ENCODE results near the gene GJC2. TPM values are rescaled to one million over a fixed set of nuclear protein-coding genes. Genes with fewer than 3 reads are reported as not detected.

Gene GJC2
- total and polyA plus RNA-seq, 11 donors, result 0.40 to 3.8 (median 0.78) TPM

DNA sequence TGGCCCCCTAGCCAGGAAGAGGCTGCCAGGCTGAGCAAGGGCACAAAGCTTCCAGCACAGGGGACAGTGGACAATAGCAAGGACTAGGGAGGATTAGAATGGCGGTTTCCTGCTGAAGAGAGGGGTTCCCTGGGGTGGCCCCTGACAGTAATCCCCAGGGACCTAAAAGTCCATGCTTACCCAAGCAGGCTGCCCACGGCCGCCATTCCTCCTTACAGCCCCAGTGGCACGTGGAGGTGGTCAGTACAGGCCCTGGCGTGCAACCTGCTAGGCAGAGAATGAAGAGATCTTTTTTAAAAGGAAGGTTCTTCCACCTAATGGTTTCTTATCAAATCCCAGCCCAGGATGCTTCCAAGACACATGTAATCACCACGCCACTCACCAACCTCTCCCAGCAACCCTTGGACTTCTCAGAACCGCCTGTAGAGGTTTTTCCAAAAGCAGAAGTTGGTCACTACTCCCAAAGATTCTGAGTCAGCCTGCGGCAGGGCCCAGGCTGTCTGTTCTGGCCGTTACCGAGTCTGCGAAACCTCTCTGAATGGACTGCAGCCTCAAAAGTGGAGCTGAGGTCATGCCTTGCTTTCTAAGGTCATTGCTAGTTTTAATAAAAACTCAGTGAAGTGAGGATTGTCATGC, 41.6 kb upstream of the GJC2 start:
- Histone ChIP-seq H3K36me3 (peaks cover 0 to 26% (median 21%) of the 10 kb centered on the region in 9 donors), H3K27ac (peak overlapping the region in 8 of 12 donors; percentile 82 to 95 (median 88)), H3K4me1 (peaks cover 5 to 41% (median 29%) of the 10 kb centered on the region in 12 donors), H3K4me3 (peak overlapping the region; percentile 65 to 99 (median 92)), H3K27me3 (no peaks in the 10 kb centered on the region), H3K9me3 (no peaks in the 10 kb centered on the region)
- intact Hi-C loops (cut with DNase I), result loop anchor here in 5 of 10 donors (2.0 to 5.0 kb wide), 3 partner anchors 25 to 59 kb away; partner anchors contain the start of genes ARF1 (in 3 of the 5), GUK1 (in 1 of the 5) and IBA57 (in 1 of the 5)
- DNase-seq (no peak), ATAC-seq (no peak)
- TF ChIP-seq, protein P1, sequence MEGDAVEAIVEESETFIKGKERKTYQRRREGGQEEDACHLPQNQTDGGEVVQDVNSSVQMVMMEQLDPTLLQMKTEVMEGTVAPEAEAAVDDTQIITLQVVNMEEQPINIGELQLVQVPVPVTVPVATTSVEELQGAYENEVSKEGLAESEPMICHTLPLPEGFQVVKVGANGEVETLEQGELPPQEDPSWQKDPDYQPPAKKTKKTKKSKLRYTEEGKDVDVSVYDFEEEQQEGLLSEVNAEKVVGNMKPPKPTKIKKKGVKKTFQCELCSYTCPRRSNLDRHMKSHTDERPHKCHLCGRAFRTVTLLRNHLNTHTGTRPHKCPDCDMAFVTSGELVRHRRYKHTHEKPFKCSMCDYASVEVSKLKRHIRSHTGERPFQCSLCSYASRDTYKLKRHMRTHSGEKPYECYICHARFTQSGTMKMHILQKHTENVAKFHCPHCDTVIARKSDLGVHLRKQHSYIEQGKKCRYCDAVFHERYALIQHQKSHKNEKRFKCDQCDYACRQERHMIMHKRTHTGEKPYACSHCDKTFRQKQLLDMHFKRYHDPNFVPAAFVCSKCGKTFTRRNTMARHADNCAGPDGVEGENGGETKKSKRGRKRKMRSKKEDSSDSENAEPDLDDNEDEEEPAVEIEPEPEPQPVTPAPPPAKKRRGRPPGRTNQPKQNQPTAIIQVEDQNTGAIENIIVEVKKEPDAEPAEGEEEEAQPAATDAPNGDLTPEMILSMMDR (IDR thresholded peaks at IDR 0.05), result no peak
- TF ChIP-seq POLR2A (IDR thresholded peaks at IDR 0.05), result no peak
- WGBS, 4 donors, result 81 to 82% (median 82%) methylated on average over 11 of the region's 11 CpGs

DNA sequence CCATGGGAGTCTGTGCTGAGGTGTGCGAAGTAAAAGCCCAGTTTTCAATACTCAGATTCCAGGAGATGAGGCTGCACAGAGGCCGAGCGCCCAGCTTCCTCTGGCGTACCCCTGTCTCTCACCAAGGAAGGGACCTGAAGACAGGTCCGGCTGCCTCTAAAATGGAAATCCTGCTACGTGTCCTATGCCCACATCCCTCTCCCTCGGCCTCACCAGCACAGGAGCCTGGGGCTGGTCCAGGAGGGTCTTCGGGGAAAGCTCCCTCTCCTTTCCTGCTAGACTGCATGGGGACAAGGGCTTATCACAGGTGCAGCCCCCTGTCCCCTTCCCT, 41.0 kb upstream of the GJC2 start:
- intact Hi-C loops (cut with DNase I), result loop anchor here in 5 of 10 donors (1.0 to 5.0 kb wide), 4 partner anchors 26 to 59 kb away; partner anchors contain the start of genes ARF1 (in 3 of the 5), GUK1 (in 1 of the 5) and IBA57 (in 1 of the 5)
- peak overlapping the region; percentile 53 to 95 (median 88) for H3K27ac ChIP-seq
- peaks cover 5 to 37% (median 25%) of the 10 kb centered on the region in 12 donors for H3K4me1 ChIP-seq
- H3K9me3 ChIP-seq, result no peaks in the 10 kb centered on the region
- peak overlapping the region; percentile 65 to 99 (median 92) for H3K4me3 ChIP-seq
- H3K36me3 ChIP-seq, result peaks cover 0 to 26% (median 21%) of the 10 kb centered on the region in 9 donors
- TF ChIP-seq, protein P1 (IDR thresholded peaks at IDR 0.05), result no peak
- no peak for TF ChIP-seq POLR2A (IDR thresholded peaks at IDR 0.05)
- WGBS, 4 donors, result 3 to 6% (median 4%) methylated on average over 8 of the region's 8 CpGs
- no peak for DNase-seq
- no peaks in the 10 kb centered on the region for H3K27me3 ChIP-seq
- no peak for ATAC-seq

DNA sequence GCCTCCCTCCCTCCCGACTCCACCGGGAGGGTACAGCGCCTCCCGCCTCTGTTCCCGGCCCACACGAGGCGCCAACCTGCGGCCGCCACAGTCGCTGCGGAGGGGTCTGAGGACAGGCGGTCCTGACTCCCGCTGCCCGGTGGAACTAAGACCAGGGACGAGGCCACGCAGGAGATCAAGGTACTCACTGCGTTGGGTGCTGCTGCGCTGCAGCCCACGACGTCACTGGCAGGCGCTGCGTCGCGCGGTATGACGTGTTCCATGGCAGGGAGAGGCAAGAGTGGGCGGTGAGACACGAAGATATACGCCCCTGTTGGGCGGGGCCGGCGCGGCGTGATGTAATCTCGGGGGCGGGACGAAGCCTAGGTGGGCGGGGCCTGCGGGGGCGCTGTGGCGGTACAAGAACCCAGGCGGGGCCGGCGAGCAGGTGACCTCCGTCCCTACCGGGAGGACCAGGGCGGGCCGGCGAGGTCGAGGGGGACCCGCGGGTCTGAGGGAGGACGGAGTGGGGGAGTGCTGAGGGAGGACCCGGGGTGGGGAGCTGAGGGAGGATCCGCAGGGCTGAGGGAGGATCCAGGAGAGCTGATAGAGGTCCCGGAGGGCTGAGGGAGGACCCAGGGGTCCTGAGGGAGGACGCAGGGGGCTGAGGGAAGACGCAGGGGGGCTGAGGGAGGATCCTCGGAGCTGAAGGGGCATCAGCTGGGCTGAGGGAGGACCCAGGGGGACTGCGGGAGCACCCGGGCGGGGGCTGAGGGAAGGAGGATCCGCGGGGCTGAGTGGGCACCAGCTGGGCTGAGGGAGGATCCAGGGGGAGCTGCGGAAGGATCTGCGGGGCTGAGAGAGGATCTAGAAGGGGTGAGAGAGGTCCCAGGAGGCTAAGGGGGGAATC, 40.4 kb upstream of the GJC2 start, which contains the start of gene MRPL55:
TSS of gene MRPL55 (minus strand) at position 227 of the 889 bp plus-strand sequence. CDS start 1,039 bp downstream, outside the sequence.
- Histone ChIP-seq H3K36me3 (peaks cover 0 to 26% (median 21%) of the 10 kb centered on the region in 9 donors), H3K27me3 (no peaks in the 10 kb centered on the region), H3K9me3 (no peaks in the 10 kb centered on the region), H3K4me3 (peak within 1 kb of the TSS; percentile 65 to 99 (median 92)), H3K4me1 (peaks cover 5 to 31% (median 20%) of the 10 kb centered on the region in 12 donors), H3K27ac (peak within 1 kb of the TSS; percentile 53 to 95 (median 88))
- 1% methylated on average over 52 to 66 of the region's 66 CpGs for WGBS, 4 donors
- intact Hi-C loops (cut with DNase I), result loop anchor here in 5 of 10 donors (1.0 to 5.0 kb wide), 4 partner anchors 27 to 58 kb away; partner anchors contain the start of genes ARF1 (in 3 of the 5), GUK1 (in 1 of the 5) and IBA57 (in 1 of the 5)
- TF ChIP-seq POLR2A (IDR thresholded peaks at IDR 0.05), result peak; percentile 48 to 82
- TF ChIP-seq, protein P1 (IDR thresholded peaks at IDR 0.05), result peak in 5 of 12 donors; percentile 4 to 38 (median 22)
- DNase-seq, result peak; percentile 96 to 98 (median 97)
- peak; percentile 94 to 98 (median 95) for ATAC-seq
